Trophoblast cell (in vitro differentiated cells and primary cell): Measurements from ENCODE around the gene NKG7.

ENCODE experiments used
- DNase-seq, 2 donors: peaks; one replicate each; pipeline ENCODE4 v3.0.0-alpha.2; 2016
- H2AFZ ChIP-seq: 2 replicates; pipeline ENCODE4 v1.6.1; 2013; ENCODE audit warnings: low read length, moderate library complexity, mild to moderate bottlenecking; ENCODE audit not compliant: insufficient read depth, poor library complexity
- H2AK5ac ChIP-seq: 2 replicates; pipeline ENCODE4 v1.6.1; 2013; ENCODE audit warnings: mild to moderate bottlenecking, low read length
- H2BK120ac ChIP-seq: 2 replicates; pipeline ENCODE4 v1.6.1; 2013; ENCODE audit warnings: low read length, mild to moderate bottlenecking, moderate library complexity; ENCODE audit not compliant: insufficient read depth, poor library complexity
- H2BK12ac ChIP-seq: 2 replicates; pipeline ENCODE4 v1.6.1; 2013; ENCODE audit warnings: mild to moderate bottlenecking, low read length, moderate library complexity
- H2BK5ac ChIP-seq: 2 replicates; pipeline ENCODE4 v1.6.1; 2013; ENCODE audit warnings: low read length, low read depth, moderate library complexity, mild to moderate bottlenecking; ENCODE audit not compliant: poor library complexity
- H3K14ac ChIP-seq: 2 replicates; pipeline ENCODE4 v1.6.1; 2013; ENCODE audit warnings: mild to moderate bottlenecking, low read length
- H3K18ac ChIP-seq: 2 replicates; pipeline ENCODE4 v1.6.1; 2013; ENCODE audit warnings: mild to moderate bottlenecking, low read length
- H3K23ac ChIP-seq: 2 replicates; pipeline ENCODE4 v1.6.1; 2013; ENCODE audit warnings: low read length
- H3K27ac ChIP-seq: 2 replicates; pipeline ENCODE4 v1.5.1; 2013; ENCODE audit warnings: low read depth, mild to moderate bottlenecking, inconsistent platforms, low read length, moderate library complexity
- H3K27me3 ChIP-seq: 2 replicates; pipeline ENCODE4 v1.6.1; 2013; ENCODE audit warnings: inconsistent platforms, mild to moderate bottlenecking, low read length, moderate library complexity; ENCODE audit not compliant: insufficient read depth
- H3K36me3 ChIP-seq, 2 experiments: 1 replicate in 1 of 2; 2 replicates in 1 of 2; pipeline ENCODE4 v1.6.1; 2013; ENCODE audit warnings: low read length in 2 of 2, mild to moderate bottlenecking in 2 of 2, moderate library complexity in 1 of 2; ENCODE audit not compliant: insufficient read depth in 2 of 2, control insufficient read depth in 1 of 2
- H3K4ac ChIP-seq: 2 replicates; pipeline ENCODE4 v1.6.1; 2013; ENCODE audit warnings: low read depth, mild to moderate bottlenecking, low read length, moderate library complexity
- H3K4me1 ChIP-seq, 2 experiments: 1 replicate in 1 of 2; 2 replicates in 1 of 2; pipeline ENCODE4 v1.6.1; 2013; ENCODE audit warnings: low read length in 2 of 2, mild to moderate bottlenecking in 2 of 2, moderate library complexity in 1 of 2; ENCODE audit not compliant: insufficient read depth in 2 of 2, control insufficient read depth in 1 of 2
- H3K4me2 ChIP-seq: 2 replicates; pipeline ENCODE4 v1.6.1; 2013; ENCODE audit warnings: inconsistent platforms, mild to moderate bottlenecking, low read length, moderate library complexity
- H3K4me3 ChIP-seq: 2 replicates; pipeline ENCODE4 v1.5.1; 2013; ENCODE audit warnings: mild to moderate bottlenecking, low read depth, low read length, inconsistent platforms
- H3K79me1 ChIP-seq: one replicate; pipeline ENCODE4 v1.6.1; 2013; ENCODE audit warnings: low read length
- H3K79me2 ChIP-seq: 2 replicates; pipeline ENCODE4 v1.6.1; 2013; ENCODE audit warnings: low read length, mild to moderate bottlenecking; ENCODE audit not compliant: control insufficient read depth, insufficient read depth, poor library complexity
- H3K9ac ChIP-seq: 2 replicates; pipeline ENCODE4 v1.6.1; 2013; ENCODE audit warnings: mild to moderate bottlenecking, low read length
- H3K9me3 ChIP-seq: 2 replicates; pipeline ENCODE4 v1.6.1; 2013; ENCODE audit warnings: low read depth, mild to moderate bottlenecking, control low read depth, inconsistent platforms, low read length; ENCODE audit not compliant: insufficient read depth
- H4K12ac ChIP-seq: 2 replicates; pipeline ENCODE4 v1.6.1; 2013; ENCODE audit warnings: low read depth, mild to moderate bottlenecking, low read length, moderate library complexity
- H4K8ac ChIP-seq: 2 replicates; pipeline ENCODE4 v1.6.1; 2013; ENCODE audit warnings: low read depth, mild to moderate bottlenecking, low read length, moderate library complexity
- H4K91ac ChIP-seq: one replicate; pipeline ENCODE4 v1.6.1; 2013; ENCODE audit warnings: low read depth, mild to moderate bottlenecking, low read length, moderate library complexity
- WGBS: extraction: QIAGEN DNeasy Blood & Tissue Kit; methylation state at CpG from one replicate; pipeline ENCODE4 v1.1.7; 2013; ENCODE audit warnings: missing lambda C conversion rate; ENCODE audit not compliant: insufficient read length, insufficient coverage; ENCODE audit errors: extremely low coverage; 5-methylcytosine and 5-hydroxymethylcytosine counted together

Gene NKG7

DNA sequence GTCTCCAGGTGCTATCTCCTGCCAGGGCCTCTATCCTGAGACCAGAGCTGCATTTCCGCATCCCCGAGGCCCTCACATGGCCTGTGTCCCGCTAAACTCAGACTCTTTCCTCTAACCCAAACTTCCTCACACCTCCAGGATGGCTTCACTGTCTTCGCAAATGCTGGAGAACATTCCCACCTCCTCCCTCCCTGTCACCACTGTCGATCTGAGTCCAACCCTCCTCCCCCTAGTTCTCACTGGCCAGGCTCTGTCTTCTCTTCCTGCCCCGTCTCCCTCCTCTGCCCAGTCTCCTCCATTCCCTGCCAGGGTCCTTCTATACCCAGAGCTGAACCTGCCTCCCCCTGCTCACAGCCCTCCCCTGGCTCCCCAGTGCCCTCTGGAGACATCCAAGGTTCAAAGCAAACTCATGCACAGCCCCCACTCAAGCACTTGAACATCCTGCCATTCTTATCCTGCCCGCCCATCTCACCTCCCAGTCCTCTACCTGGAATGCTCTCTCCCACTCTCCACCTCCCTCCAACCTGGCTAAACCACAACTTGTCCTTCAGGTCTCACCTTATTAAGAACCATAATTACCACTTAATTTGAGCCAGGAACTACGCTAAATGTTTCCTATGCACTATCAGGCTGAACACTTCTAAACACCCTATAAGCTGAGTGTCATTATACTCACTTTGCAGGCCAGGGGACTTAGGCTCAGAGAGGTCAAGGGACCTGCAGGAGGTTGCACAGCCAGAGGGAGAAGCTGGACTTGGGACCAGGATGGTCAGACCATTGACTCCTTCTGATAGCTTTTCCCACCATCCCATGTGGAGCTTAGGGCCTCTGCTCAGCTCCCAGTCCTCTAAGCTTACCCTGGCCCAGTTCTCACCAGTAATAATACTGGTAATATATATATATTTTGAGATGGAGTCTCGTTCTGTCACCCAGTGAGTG lies 29.6 kb downstream of the NKG7 start:
- Histone ChIP-seq H3K4me2 (no peak overlapping the region), H3K4me3 (no peak overlapping the region), H3K23ac (no peak overlapping the region), H3K14ac (no peak overlapping the region), H2AFZ (no peak overlapping the region), H3K4me1 (peaks cover 2 to 7% of the 10 kb centered on the region in 2 experiments), H3K79me1 (peaks cover 7% of the 10 kb centered on the region), H4K8ac (no peak overlapping the region), H3K4ac (no peak overlapping the region), H3K36me3 (peaks cover 12 to 16% of the 10 kb centered on the region in 2 experiments), H2BK12ac (no peak overlapping the region), H2BK5ac (no peak overlapping the region), H3K27me3 (peaks cover 9% of the 10 kb centered on the region), H3K18ac (no peak overlapping the region), H3K27ac (no peak overlapping the region), H3K9ac (no peak overlapping the region), H2AK5ac (no peak overlapping the region), H4K12ac (no peak overlapping the region), H2BK120ac (no peak overlapping the region), H3K79me2 (no peaks in the 10 kb centered on the region), H3K9me3 (no peaks in the 10 kb centered on the region), H4K91ac (no peak overlapping the region)
- DNase-seq, result no peak
- WGBS, result no CpG with 5 or more reads among the region's 9 CpGs

DNA sequence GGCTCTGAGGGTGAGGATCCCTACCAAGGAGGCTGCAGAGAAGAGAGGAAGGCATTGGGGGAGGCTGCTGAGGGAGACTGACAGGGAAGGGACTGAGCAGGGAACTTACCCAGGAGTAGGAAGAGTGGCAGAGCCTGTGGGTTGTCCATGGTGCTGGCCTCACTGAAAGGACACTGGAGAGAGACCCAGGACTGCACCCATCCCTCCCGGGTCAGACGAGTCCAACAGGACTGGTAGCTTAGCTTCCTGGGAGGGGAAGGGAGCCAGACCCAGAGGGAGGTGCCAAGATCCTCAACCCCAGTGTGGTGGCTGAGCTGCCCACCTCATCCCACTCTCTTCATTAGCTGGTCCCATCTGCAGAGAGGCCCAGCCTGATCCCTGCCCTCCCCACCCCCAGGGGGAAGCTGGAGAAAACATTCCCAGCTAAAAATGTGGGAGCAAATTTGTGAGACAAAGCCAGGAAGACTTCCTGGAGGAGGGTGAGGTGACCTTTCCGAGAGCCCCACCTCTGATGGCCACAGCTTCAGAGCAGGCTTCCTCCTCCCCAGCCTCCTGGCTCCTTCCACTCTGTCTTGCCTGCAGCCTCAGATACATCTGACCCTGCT lies 30.4 kb downstream of the NKG7 start, which contains the start of gene VSIG10L:
Gene VSIG10L (minus strand): TSS at position 164 of the 605 bp plus-strand sequence. CDS start 15 bp downstream, at position 149.
- no peak within 1 kb of the TSS for H4K91ac ChIP-seq

DNA sequence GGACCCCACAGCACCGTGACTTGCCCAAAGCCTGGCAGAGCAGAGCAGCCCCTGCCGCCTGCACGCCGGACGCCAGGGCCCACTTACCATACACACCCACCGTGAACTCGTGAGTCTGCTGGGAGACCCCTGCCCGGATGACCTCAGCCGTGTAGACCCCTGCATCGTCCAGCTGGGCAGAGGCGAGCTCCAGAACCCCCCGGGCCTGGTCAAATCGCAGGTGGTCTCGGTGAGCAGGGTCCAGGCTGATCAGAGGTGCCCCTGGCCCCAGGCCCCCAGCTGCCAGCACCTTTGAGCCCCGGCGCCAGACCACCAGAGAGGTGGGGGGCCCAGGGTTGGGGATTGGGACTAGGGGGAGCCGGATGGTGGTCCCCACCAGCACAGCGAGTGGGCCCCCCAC lies 31.4 kb downstream of the NKG7 start:
- H3K79me1 ChIP-seq, result peaks cover 7% of the 10 kb centered on the region
- no peak overlapping the region for H2BK5ac ChIP-seq
- DNase-seq, result no peak
- H3K4ac ChIP-seq, result no peak overlapping the region
- H3K23ac ChIP-seq, result no peak overlapping the region
- no peak overlapping the region for H2BK12ac ChIP-seq
- H3K4me1 ChIP-seq, result peaks cover 2 to 7% of the 10 kb centered on the region in 2 experiments
- no peak overlapping the region for H3K4me3 ChIP-seq
- H3K9me3 ChIP-seq, result no peaks in the 10 kb centered on the region
- H3K4me2 ChIP-seq, result no peak overlapping the region
- H3K79me2 ChIP-seq, result no peaks in the 10 kb centered on the region
- no peak overlapping the region for H3K14ac ChIP-seq
- H4K8ac ChIP-seq, result no peak overlapping the region
- no CpG with 5 or more reads among the region's 18 CpGs for WGBS
- no peak overlapping the region for H3K27ac ChIP-seq
- no peak overlapping the region for H3K9ac ChIP-seq
- H3K18ac ChIP-seq, result no peak overlapping the region
- H2BK120ac ChIP-seq, result no peak overlapping the region
- H2AK5ac ChIP-seq, result no peak overlapping the region
- no peak overlapping the region for H2AFZ ChIP-seq
- no peak overlapping the region for H4K12ac ChIP-seq
- H4K91ac ChIP-seq, result no peak overlapping the region
- peaks cover 7 to 10% of the 10 kb centered on the region in 2 experiments for H3K36me3 ChIP-seq
- H3K27me3 ChIP-seq, result peaks cover 9% of the 10 kb centered on the region

More for the DNA sequence above, 30.4 kb downstream of the NKG7 start, which contains the start of gene VSIG10L:
- no peak within 1 kb of the TSS for H3K4ac ChIP-seq
- no peak within 1 kb of the TSS for H2BK12ac ChIP-seq
- no peak within 1 kb of the TSS for H3K18ac ChIP-seq
- H2BK5ac ChIP-seq, result no peak within 1 kb of the TSS
- H2AK5ac ChIP-seq, result no peak within 1 kb of the TSS
- peaks cover 12 to 13% of the 10 kb centered on the region in 2 experiments for H3K36me3 ChIP-seq
- no peak within 1 kb of the TSS for H2BK120ac ChIP-seq
- peaks cover 2 to 7% of the 10 kb centered on the region in 2 experiments for H3K4me1 ChIP-seq
- no peak within 1 kb of the TSS for H3K27ac ChIP-seq
- WGBS, result no CpG with 5 or more reads among the region's 3 CpGs
- no peak within 1 kb of the TSS for H4K8ac ChIP-seq
- H3K27me3 ChIP-seq, result peaks cover 9% of the 10 kb centered on the region
- no peak within 1 kb of the TSS for H3K9ac ChIP-seq
- H3K9me3 ChIP-seq, result no peaks in the 10 kb centered on the region
- H3K23ac ChIP-seq, result no peak within 1 kb of the TSS
- no peak within 1 kb of the TSS for H3K14ac ChIP-seq
- no peak within 1 kb of the TSS for H4K12ac ChIP-seq
- no peaks in the 10 kb centered on the region for H3K79me2 ChIP-seq
- no peak within 1 kb of the TSS for H2AFZ ChIP-seq
- H3K4me2 ChIP-seq, result no peak within 1 kb of the TSS
- H3K4me3 ChIP-seq, result no peak within 1 kb of the TSS
- peaks cover 7% of the 10 kb centered on the region for H3K79me1 ChIP-seq
- DNase-seq, result peak in 1 of 2 donors; percentile 9

DNA sequence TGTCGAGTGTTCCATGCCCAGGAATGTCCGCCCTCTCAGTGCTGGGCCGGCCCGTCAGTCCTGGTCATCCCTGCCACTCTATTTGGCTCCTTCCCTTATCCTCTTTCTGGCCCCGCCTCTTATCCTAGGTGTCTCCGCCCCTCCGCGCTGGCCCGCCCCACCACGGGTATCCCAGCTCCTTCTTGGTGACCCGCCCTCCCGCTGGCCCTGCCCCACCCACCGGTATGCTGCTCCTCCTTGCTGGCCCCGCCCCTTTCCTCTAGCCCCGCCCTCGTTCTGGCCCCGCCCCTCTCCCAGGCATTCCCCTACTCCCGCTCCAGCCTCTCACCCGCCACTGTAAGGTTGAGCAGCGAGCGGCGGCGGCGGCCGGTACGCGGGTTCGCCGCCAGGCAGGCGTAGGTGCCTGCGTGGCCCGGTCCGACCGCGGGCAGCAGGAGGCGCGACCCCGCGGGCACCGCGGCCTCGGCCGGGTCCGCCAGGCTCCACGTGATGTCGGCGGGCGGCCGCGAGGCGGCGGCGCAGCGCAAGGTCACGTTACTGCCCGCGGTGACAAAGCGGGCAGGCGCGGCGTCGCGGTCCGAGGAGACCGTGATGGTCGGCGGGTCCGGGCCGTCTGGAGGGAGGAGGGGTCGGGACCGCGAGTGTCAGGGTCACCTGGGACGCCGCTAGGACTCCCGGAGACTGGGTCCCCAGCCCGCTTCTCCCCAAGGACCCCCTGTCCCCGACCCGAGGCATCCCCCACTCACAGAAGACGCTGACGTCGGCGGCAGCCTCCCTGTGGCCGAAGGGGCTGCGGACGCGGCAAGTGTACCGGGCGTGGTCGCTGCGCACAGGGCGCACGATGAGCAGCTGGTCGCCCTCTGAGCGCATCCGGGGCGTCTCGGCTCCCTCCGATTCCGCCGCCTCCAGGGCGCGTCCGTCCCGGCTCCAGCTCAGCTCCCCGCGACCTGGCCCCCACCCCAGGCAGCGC lies 32.5 kb downstream of the NKG7 start:
- Histone ChIP-seq H2AFZ (peak overlapping the region; percentile 64), H3K79me2 (no peaks in the 10 kb centered on the region), H2BK120ac (no peak overlapping the region), H4K91ac (no peak overlapping the region), H2BK5ac (no peak overlapping the region), H3K4me2 (peak overlapping the region; percentile 83), H3K18ac (peak overlapping the region; percentile 47), H3K9me3 (no peaks in the 10 kb centered on the region), H3K14ac (no peak overlapping the region), H3K79me1 (peaks cover 7% of the 10 kb centered on the region), H3K27me3 (peaks cover 9% of the 10 kb centered on the region), H3K9ac (no peak overlapping the region), H2BK12ac (no peak overlapping the region), H3K27ac (no peak overlapping the region), H4K8ac (peak overlapping the region; percentile 75), H4K12ac (peak overlapping the region; percentile 56), H3K4ac (no peak overlapping the region), H2AK5ac (no peak overlapping the region), H3K36me3 (peaks cover 4 to 5% of the 10 kb centered on the region in 2 experiments), H3K4me3 (peak overlapping the region; percentile 61), H3K4me1 (peaks cover 2 to 7% of the 10 kb centered on the region in 2 experiments), H3K23ac (no peak overlapping the region)
- peak; percentile 96 for DNase-seq
- WGBS, result no CpG with 5 or more reads among the region's 107 CpGs
